Retinal pigment epithelial cell (primary cell): ENCODE measurements around the gene SMPD2.
"Not testable (repeated sequence)": the region's sequence is repeated elsewhere in the genome, so short reads cannot be mapped to it uniquely, and the experiment has no call there.

ENCODE experiments used
- DNase-seq: peaks from one replicate; pipeline ENCODE4 v3.0.0-alpha.2; 2010; ENCODE audit warnings: low read depth
- H3K4me3 ChIP-seq: 2 replicates; pipeline ENCODE4 v1.5.1; 2011; ENCODE audit warnings: mild to moderate bottlenecking, low read length, control low read depth, moderate library complexity
- CTCF ChIP-seq: conservative IDR thresholded peaks from 2 replicates; pipeline ENCODE4 v1.5.1; 2011; ENCODE audit warnings: low read depth, low read length, control low read depth, inconsistent platforms

SMPD2 gene

GRCh38 chr6:109455437-109456110 is 15.1 kb downstream of the SMPD2 start, which contains the start of gene MICAL1:
MICAL1 (minus strand) TSS chr6:109455772; CDS start chr6:109454196, 1,576 bp downstream.
- no peak for DNase-seq
- TF ChIP-seq CTCF: peak; percentile 38
- peak within 1 kb of the TSS; percentile 85 for H3K4me3 ChIP-seq

GRCh38 chr6:109456111-109456583 is 15.6 kb downstream of the SMPD2 start:
- H3K4me3 ChIP-seq: peak overlapping the region; percentile 85
- DNase-seq: no peak
- TF ChIP-seq CTCF: no peak

GRCh38 chr6:109456710-109457561 is 16.4 kb downstream of the SMPD2 start:
- no peak for DNase-seq
- peak overlapping the region; percentile 85 for H3K4me3 ChIP-seq
- no peak for TF ChIP-seq CTCF

- DNase-seq: no peak
- TF ChIP-seq CTCF: no peak
Observed at GRCh38 chr6:109457562-109457996, 17.1 kb downstream of the SMPD2 start.

GRCh38 chr6:109458774-109459531 is 18.4 kb downstream of the SMPD2 start:
- no peak for TF ChIP-seq CTCF
- no peak for DNase-seq

More at GRCh38 chr6:109457562-109457996, 17.1 kb downstream of the SMPD2 start:
- H3K4me3 ChIP-seq: no peak overlapping the region

GRCh38 chr6:109460161-109460829 is 19.8 kb downstream of the SMPD2 start:
- DNase-seq: peak; percentile 69
- no peak for TF ChIP-seq CTCF
- H3K4me3 ChIP-seq: no peak overlapping the region

More at GRCh38 chr6:109458774-109459531, 18.4 kb downstream of the SMPD2 start:
- no peak overlapping the region for H3K4me3 ChIP-seq

- not testable (repeated sequence) for H3K4me3 ChIP-seq, DNase-seq
Observed at GRCh38 chr6:109461205-109461604, 20.7 kb downstream of the SMPD2 start.
